Tibial nerve (tissue), 4 donors: ENCODE results near the gene RGSL1. TPM values are rescaled to one million over a fixed set of nuclear protein-coding genes. Genes with fewer than 3 reads are reported as not detected.

ENCODE experiments used
- DNase-seq, 2 donors: peaks; one replicate each; pipeline ENCODE4 v3.0.0-alpha.2; 2019; ENCODE audit warnings: low spot score in 2 of 2
- H3K27ac ChIP-seq, 4 donors: fragments of 200-600 bp; sonication (generic) in 3 of 4; one replicate each; pipeline ENCODE4 v1.5.1; 2017 to 2019; ENCODE audit warnings: mild to moderate bottlenecking in 1 of 4
- H3K27me3 ChIP-seq, 2 donors: fragments of 200-600 bp; sonication (generic) in 1 of 2; one replicate each; pipeline versions ENCODE4 v1.5.1 to v1.6.0; 2017 to 2019
- H3K36me3 ChIP-seq, 3 donors: fragments of 200-600 bp; sonication (generic); one replicate each; pipeline ENCODE4 v1.5.1; 2018 to 2019
- H3K4me1 ChIP-seq, 4 donors: fragments of 200-600 bp; sonication (generic) in 3 of 4; one replicate each; pipeline ENCODE4 v1.5.1; 2017 to 2019
- H3K4me3 ChIP-seq, 4 donors: fragments of 200-600 bp; sonication (generic) in 3 of 4; one replicate each; pipeline ENCODE4 v1.5.1; 2017 to 2019; ENCODE audit warnings: mild to moderate bottlenecking in 1 of 4, moderate library complexity in 1 of 4
- H3K9me3 ChIP-seq, 4 donors: fragments of 200-600 bp; sonication (generic) in 3 of 4; one replicate each; pipeline ENCODE4 v1.5.1; 2017 to 2019
- EP300 ChIP-seq, 2 donors: sonication (generic); formaldehyde crosslinking; IDR thresholded peaks; one replicate each; pipeline ENCODE4 v1.6.1; 2017; ENCODE audit warnings: antibody characterized with exemption in 2 of 2, mild to moderate bottlenecking in 1 of 2
- POLR2A ChIP-seq, 2 donors: fragments of 450-650 bp; IDR thresholded peaks; one replicate each; pipeline ENCODE4 v1.6.1; 2017; ENCODE audit warnings: antibody characterized with exemption in 2 of 2, mild to moderate bottlenecking in 2 of 2, moderate library complexity in 2 of 2
- WGBS, 2 donors: methylation state at CpG; one replicate each; pipeline ENCODE4 v1.1.5; 2018; 5-methylcytosine and 5-hydroxymethylcytosine counted together
- small RNA-seq: library from RNA; depleted of rRNA; stranded (forward); fragments of <200 nt; gene quantifications from one replicate; pipeline ENCODE3, GENCODE V24; 2016
- total RNA-seq, 4 donors: library from RNA; depleted of rRNA; stranded (reverse); fragments of >200 nt; gene quantifications; one replicate each; pipeline ENCODE4 v1.1.0, GENCODE V29; 2016
- TF ChIP-seq, protein P1 (sequence below), 5 experiments: fragments of 200-600 bp in 3 of 5; fragments of 450-650 bp in 2 of 5; sonication (generic) in 3 of 5; IDR thresholded peaks; one replicate each; pipeline ENCODE4 v1.5.1; 2016 to 2019; ENCODE audit warnings: antibody characterized with exemption in 5 of 5, mild to moderate bottlenecking in 3 of 5, moderate library complexity in 2 of 5

The RGSL1 gene
- total RNA-seq, 4 donors from 2014 or later, result not detected

DNA sequence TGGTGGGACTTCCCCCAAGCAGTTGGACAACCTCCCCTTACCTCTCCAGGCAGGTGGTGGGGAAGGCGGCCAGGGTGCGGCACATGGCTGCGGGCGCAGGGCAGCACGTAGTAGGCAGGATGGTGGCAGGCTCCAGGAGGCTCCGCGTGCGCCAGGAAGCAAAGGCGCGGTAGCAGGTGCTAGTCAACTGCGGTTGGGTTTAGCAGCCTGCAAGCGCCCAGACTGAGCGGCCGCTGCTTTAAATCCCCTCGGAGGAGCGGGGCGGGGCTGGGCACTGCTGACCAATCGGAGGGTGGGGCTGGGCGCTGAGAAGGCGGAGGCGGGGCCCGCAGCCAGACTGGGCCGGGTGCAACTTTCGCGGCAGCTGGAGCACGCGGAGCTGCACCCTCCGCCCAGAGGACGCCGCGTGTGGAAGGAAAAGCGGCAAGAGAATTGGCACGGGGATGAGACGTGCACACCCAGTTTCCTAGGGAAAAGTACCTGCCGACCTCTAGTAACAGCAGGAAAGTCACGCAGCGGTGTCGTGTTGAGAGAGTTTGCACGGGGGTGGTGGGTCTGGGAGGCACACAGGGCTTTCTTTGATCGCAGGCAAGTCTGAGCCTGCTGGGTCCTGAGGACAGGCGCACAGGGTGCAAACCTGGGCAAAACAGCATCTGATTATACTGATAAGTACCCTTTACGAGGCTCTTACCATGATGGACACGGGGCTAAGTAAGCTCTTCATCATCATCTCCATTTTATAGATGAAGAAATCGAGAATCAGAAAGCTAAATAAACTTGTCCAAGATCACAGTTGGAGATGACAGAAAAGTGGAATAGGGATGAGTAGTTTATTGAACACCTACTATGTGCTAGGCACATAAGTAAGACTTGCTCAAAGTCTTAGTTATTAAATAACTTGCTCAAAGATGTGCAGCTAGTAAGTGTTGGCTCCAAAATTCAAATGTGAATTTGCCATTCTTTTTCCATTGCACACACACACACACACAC is 154.5 kb downstream of the RGSL1 start, which contains the start of gene RGS16:
Gene RGS16, minus strand, starts transcription at position 215 of the 990 bp plus-strand sequence. Its CDS starts 130 bp downstream, at position 85.
- DNase-seq, result peak; percentile 91 to 93
- Histone ChIP-seq H3K9me3 (no peaks in the 10 kb centered on the region), H3K4me1 (peaks cover 0 to 40% (median 20%) of the 10 kb centered on the region in 4 donors), H3K27ac (peak within 1 kb of the TSS in 3 of 4 donors; percentile 33 to 74 (median 57)), H3K36me3 (peaks cover 0 to 16% (median 0%) of the 10 kb centered on the region in 3 donors), H3K4me3 (peak within 1 kb of the TSS; percentile 34 to 61 (median 50)), H3K27me3 (no peaks in the 10 kb centered on the region)
- WGBS, 2 donors, result 5 to 7% methylated on average over 29 to 33 of the region's 44 CpGs
- TF ChIP-seq EP300 (IDR thresholded peaks at IDR 0.05) (peak in 1 of 2 donors; percentile 87), POLR2A (IDR thresholded peaks at IDR 0.05) (peak; percentile 33 to 81)
- TF ChIP-seq, protein P1, sequence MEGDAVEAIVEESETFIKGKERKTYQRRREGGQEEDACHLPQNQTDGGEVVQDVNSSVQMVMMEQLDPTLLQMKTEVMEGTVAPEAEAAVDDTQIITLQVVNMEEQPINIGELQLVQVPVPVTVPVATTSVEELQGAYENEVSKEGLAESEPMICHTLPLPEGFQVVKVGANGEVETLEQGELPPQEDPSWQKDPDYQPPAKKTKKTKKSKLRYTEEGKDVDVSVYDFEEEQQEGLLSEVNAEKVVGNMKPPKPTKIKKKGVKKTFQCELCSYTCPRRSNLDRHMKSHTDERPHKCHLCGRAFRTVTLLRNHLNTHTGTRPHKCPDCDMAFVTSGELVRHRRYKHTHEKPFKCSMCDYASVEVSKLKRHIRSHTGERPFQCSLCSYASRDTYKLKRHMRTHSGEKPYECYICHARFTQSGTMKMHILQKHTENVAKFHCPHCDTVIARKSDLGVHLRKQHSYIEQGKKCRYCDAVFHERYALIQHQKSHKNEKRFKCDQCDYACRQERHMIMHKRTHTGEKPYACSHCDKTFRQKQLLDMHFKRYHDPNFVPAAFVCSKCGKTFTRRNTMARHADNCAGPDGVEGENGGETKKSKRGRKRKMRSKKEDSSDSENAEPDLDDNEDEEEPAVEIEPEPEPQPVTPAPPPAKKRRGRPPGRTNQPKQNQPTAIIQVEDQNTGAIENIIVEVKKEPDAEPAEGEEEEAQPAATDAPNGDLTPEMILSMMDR (IDR thresholded peaks at IDR 0.05), result peak in 1 of 5 experiments; percentile 14

DNA sequence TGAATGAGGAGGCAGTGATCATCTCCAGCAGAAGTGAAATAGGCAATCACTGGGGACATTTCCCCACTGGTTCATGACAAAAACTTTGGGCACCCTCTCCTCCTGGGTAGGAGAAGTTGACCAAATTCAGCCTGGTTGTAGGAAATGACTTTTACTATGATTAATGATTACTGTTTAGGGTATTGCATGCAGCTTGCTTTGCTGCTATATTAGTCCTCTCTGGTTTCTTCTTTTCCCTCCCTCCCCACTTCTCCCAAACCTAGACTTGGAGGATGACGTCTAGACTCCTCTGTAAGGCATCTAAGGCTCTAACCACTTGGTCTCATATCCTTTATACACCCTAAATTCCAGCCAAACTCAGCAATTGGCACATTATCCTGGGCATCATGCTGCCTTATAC is 157.6 kb downstream of the RGSL1 start:
- no peaks in the 10 kb centered on the region for H3K27me3 ChIP-seq
- no peak overlapping the region for H3K27ac ChIP-seq
- H3K4me1 ChIP-seq, result peaks cover 0 to 23% (median 10%) of the 10 kb centered on the region in 4 donors
- no peak for DNase-seq
- H3K36me3 ChIP-seq, result no peaks in the 10 kb centered on the region
- TF ChIP-seq, protein P1 (IDR thresholded peaks at IDR 0.05), result no peak
- TF ChIP-seq EP300 (IDR thresholded peaks at IDR 0.05), result no peak
- no peak for TF ChIP-seq POLR2A (IDR thresholded peaks at IDR 0.05)
- no peaks in the 10 kb centered on the region for H3K9me3 ChIP-seq
- no peak overlapping the region for H3K4me3 ChIP-seq
- WGBS, 2 donors, result 61 to 76% methylated on average over 1 of the region's 1 CpG

DNA sequence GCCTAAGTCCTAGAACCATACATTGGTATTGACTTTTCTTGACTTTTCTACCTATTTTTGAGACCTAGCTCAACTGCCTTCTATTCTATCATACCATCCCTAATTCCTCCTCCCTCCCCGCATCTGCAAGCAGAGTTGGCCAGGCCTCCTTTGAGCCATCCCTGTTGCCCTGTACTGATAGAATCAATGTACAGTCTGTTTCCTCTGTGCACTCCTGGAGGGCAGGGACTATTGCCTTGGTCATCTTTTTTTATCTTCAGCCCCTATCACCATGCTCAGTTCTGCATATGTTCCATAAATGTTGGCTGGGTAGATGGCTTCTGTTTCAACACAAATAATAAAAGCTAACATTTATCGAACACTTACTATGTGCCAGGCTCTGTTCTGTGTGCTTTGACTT is 158.3 kb downstream of the RGSL1 start:
- no peak for DNase-seq
- H3K4me3 ChIP-seq, result no peak overlapping the region
- 97 to 100% methylated on average over 2 of the region's 2 CpGs for WGBS, 2 donors
- TF ChIP-seq POLR2A (IDR thresholded peaks at IDR 0.05), result no peak
- TF ChIP-seq EP300 (IDR thresholded peaks at IDR 0.05), result no peak
- TF ChIP-seq, protein P1 (IDR thresholded peaks at IDR 0.05), result no peak
- H3K27me3 ChIP-seq, result no peaks in the 10 kb centered on the region
- no peaks in the 10 kb centered on the region for H3K36me3 ChIP-seq
- H3K27ac ChIP-seq, result no peak overlapping the region
- peaks cover 0 to 16% (median 7%) of the 10 kb centered on the region in 4 donors for H3K4me1 ChIP-seq
- H3K9me3 ChIP-seq, result no peaks in the 10 kb centered on the region

DNA sequence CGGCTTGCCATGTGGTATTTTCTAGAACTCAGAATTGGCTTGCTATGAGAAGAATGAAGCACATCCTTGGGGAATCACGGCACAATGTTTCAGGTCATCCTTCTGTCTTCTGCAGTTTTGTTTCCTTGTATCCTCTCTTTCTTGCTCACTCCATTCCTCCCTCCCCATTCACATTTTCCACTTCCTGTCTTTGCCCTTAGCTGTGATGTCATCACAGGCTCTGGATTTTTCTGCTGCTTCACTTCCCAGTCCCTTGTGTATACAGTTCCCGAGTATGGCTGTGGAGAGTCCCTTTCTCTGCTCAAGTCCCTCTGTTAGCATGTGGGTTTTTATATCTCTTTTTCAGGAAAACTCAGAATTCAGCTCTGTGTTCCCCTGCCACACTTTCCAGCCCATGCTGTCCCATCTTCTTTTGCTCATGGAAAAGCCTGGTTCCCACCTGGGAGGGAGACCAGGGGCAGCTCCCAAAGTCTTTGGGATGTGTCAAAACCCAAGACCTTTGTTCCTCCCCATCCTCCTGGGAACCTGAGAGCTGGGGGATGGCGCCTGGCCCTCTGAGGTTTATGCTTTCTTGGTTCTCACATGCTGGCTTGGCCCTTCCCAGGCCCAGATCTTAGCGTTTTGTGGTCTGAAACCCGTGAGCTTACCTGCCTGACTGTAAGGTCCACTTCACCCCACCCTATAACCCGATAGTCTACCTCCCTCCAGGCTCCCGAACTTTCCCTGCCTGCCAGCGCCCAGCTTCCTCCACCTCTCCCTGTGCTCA is 159.1 kb downstream of the RGSL1 start:
- no peak for DNase-seq
- Histone ChIP-seq H3K27ac (no peak overlapping the region), H3K4me3 (no peak overlapping the region), H3K4me1 (peaks cover 0 to 11% (median 2%) of the 10 kb centered on the region in 4 donors), H3K27me3 (no peaks in the 10 kb centered on the region), H3K36me3 (no peaks in the 10 kb centered on the region), H3K9me3 (no peaks in the 10 kb centered on the region)
- TF ChIP-seq, protein P1 (IDR thresholded peaks at IDR 0.05), result no peak
- TF ChIP-seq POLR2A (IDR thresholded peaks at IDR 0.05), result no peak
- TF ChIP-seq EP300 (IDR thresholded peaks at IDR 0.05), result no peak
- 73 to 79% methylated on average over 9 of the region's 9 CpGs for WGBS, 2 donors

Small RNA genes within 50 kb of the gene (small RNA-seq; reads per million reads assigned to genes)
- gene RF00017, result not detected

Other genes starting within 250 kb of the RGSL1 start
- gene GLUL, start 58.4 kb upstream of the RGSL1 start, total RNA-seq, result over 10,000 TPM in 1 of 4 donors, 1,000 to 10,000 TPM in 3; 5,859 to 11,803 (median 7,908) TPM
- gene TEDDM1, start 49.5 kb upstream of the RGSL1 start, total RNA-seq, result not detected
- 1 to 10 TPM; 7.3 to 9.8 (median 8.8) TPM for gene RNASEL, start 139.1 kb downstream of the RGSL1 start, total RNA-seq
- 1 to 10 TPM in 3 of 4 donors, under 1 TPM in 1; 0.78 to 2.1 (median 1.2) TPM for gene RGS16, start 154.2 kb downstream of the RGSL1 start, total RNA-seq
- not detected for gene RGS8, start 234.4 kb downstream of the RGSL1 start, total RNA-seq